OCI-LY3 (cell line): Measurements from ENCODE around the gene CPTP.

ENCODE experiments used
- H2AFZ ChIP-seq: fragments of 200-600, 300-600 bp; shearing (Covaris generic); 2 replicates; pipeline ENCODE4 v1.6.0; 2014; ENCODE audit warnings: antibody characterized with exemption, low read depth, low read length
- H3K27ac ChIP-seq: fragments of 200-600, 300-600 bp; sonication (generic); 2 replicates; pipeline ENCODE4 v1.5.1; 2014; ENCODE audit warnings: mild to moderate bottlenecking, low read length, moderate library complexity, mixed read lengths
- H3K27me3 ChIP-seq: fragments of 200-600, 300-600 bp; sonication (generic); 2 replicates; pipeline ENCODE4 v1.6.1; 2014; ENCODE audit warnings: low read depth, low read length, mixed read lengths
- H3K36me3 ChIP-seq: fragments of 200-600, 300-600 bp; sonication (generic); replicated peaks from 2 replicates; pipeline ENCODE3; 2014; ENCODE audit warnings: low read depth, low read length, mixed read lengths
- H3K4me1 ChIP-seq: fragments of 300-600, 200-600 bp; sonication (generic); 2 replicates; pipeline ENCODE4 v1.6.1; 2014; ENCODE audit warnings: low read length, mixed read lengths
- H3K4me2 ChIP-seq: fragments of 200-600, 300-600 bp; sonication (generic); 2 replicates; pipeline ENCODE4 v1.6.1; 2014; ENCODE audit warnings: low read length, mixed read lengths
- H3K4me3 ChIP-seq: fragments of 300-600, 200-600 bp; sonication (generic); 2 replicates; pipeline ENCODE4 v1.5.1; 2014; ENCODE audit warnings: antibody characterized with exemption, mild to moderate bottlenecking, low read length, moderate library complexity
- H3K79me2 ChIP-seq: fragments of 300-600, 200-600 bp; shearing (Covaris generic); 2 replicates; pipeline ENCODE4 v1.6.1; 2014; ENCODE audit warnings: mild to moderate bottlenecking, low read length, mixed read lengths
- H3K9ac ChIP-seq: fragments of 300-600, 200-600 bp; shearing (Covaris generic); 2 replicates; pipeline ENCODE4 v1.6.0; 2014; ENCODE audit warnings: mild to moderate bottlenecking, low read length, moderate library complexity
- H3K9me3 ChIP-seq: fragments of 200-600, 300-600 bp; shearing (Covaris generic); 2 replicates; pipeline ENCODE4 v1.6.1; 2014; ENCODE audit warnings: low read length, mixed read lengths; ENCODE audit not compliant: insufficient read depth
- H4K20me1 ChIP-seq: fragments of 200-600, 300-600 bp; sonication (generic); 2 replicates; pipeline ENCODE4 v1.6.1; 2016; ENCODE audit warnings: low read length, mixed read lengths; ENCODE audit not compliant: insufficient read depth
- EZH2phosphoT487 ChIP-seq: fragments of 200-600 bp; shearing (Covaris generic); IDR thresholded peaks from 2 replicates; pipeline ENCODE4 v1.6.1; 2018; ENCODE audit warnings: antibody characterized with exemption, mixed run types, low read depth
- TF ChIP-seq, protein P1 (sequence below): fragments of 200-600, 300-600 bp; sonication (generic); IDR thresholded peaks from 2 replicates; pipeline ENCODE4 v1.5.1; 2014; ENCODE audit warnings: antibody characterized with exemption, low read length, low read depth

Gene CPTP

DNA sequence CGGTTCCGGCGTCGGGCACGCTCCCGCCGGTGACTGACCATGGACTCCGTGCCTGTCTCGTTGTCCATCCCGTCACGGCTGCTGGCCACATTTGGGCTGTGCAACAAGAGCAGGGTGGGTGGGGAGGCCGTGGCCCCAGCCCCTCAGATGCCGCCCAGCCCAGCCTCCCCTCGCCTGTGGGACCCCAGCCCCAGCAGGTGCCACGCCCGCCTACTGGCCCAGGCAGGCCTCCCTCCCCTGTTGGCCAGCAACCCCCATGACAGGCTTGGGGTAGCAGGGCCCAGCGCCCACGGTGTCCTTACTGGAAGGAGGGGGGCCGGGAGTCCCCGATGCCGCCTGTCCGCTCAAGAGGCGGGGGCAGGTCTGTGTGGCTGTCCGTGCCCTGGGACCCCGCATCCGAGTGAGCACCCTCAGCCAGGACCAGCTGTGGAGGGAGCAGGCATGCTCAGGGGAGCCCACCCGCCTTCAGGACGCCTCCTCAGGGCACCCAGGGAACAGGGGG, 17.5 kb downstream of the CPTP start:
- Histone ChIP-seq H2AFZ (no peak overlapping the region), H3K9ac (no peak overlapping the region), H3K27me3 (no peaks in the 10 kb centered on the region), H3K27ac (no peak overlapping the region), H3K4me1 (no peaks in the 10 kb centered on the region), H3K36me3 (peaks cover 12% of the 10 kb centered on the region), H3K79me2 (peaks cover 38% of the 10 kb centered on the region), H3K4me3 (no peak overlapping the region), H3K9me3 (no peaks in the 10 kb centered on the region), H4K20me1 (peaks cover 32% of the 10 kb centered on the region; the same call in 1 of the 2 replicates), H3K4me2 (no peak overlapping the region)
- TF ChIP-seq, protein P1, sequence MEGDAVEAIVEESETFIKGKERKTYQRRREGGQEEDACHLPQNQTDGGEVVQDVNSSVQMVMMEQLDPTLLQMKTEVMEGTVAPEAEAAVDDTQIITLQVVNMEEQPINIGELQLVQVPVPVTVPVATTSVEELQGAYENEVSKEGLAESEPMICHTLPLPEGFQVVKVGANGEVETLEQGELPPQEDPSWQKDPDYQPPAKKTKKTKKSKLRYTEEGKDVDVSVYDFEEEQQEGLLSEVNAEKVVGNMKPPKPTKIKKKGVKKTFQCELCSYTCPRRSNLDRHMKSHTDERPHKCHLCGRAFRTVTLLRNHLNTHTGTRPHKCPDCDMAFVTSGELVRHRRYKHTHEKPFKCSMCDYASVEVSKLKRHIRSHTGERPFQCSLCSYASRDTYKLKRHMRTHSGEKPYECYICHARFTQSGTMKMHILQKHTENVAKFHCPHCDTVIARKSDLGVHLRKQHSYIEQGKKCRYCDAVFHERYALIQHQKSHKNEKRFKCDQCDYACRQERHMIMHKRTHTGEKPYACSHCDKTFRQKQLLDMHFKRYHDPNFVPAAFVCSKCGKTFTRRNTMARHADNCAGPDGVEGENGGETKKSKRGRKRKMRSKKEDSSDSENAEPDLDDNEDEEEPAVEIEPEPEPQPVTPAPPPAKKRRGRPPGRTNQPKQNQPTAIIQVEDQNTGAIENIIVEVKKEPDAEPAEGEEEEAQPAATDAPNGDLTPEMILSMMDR, result no peak
- no peak for TF ChIP-seq EZH2phosphoT487

DNA sequence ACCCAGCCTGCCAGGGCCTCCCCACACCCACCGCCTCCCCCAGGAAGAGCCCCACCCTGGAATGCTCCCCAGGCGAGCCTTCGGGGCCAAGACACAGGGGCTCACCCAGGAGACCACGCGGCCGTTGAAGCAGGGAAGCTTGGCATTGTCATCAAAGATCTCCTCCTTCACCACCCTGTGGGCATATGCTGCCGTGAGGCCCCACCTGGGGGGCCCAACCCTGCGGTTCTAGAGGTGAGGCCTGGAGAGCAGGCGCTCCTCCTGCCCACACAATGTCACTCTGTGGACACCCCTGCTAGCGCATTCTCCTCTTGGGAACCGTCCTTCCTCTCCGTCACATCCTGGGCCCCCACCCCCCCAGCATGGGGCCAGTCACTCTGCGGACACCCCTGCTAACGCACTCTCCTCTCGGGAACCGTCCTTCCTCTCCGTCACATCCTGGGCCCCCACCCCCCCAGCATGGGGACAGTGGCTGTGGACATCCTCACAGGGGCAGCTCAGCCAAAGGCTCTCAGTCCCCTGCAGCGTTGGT, 18.0 kb downstream of the CPTP start:
- H3K36me3 ChIP-seq, result peaks cover 12% of the 10 kb centered on the region

DNA sequence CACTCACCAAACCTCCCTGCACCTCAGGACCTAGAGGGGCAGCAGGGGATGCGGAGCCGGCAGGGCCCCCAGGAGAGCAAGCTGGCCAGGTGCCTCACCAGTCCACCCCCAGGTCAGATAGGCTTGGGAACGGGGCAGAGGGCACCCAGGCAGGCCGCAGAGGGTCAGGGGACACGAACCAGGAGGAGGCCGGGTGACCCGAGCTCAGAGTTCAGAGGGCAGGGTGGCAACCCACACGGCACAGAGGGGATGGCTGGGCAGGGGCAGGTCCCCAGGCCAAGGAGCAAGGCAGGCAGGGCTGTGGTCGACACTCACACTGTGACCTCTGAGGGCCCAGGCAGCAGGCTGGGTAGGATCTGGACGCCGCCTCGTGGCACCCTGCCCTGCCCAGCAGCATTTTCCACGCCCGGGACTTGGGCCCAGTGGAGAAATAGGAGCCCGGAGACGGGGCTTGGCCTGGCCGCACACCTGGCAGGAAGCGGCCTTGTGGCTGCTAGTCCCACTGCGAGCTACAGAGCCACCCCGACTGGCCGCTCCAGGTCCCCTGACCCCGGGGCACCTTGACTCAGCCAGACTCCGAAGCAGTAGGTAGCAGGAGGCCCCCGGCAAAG, 19.3 kb downstream of the CPTP start:
- H3K9me3 ChIP-seq, result no peaks in the 10 kb centered on the region
- peaks cover 9% of the 10 kb centered on the region for H3K4me1 ChIP-seq
- no peak overlapping the region for H3K4me2 ChIP-seq
- no peak overlapping the region for H3K9ac ChIP-seq
- no peak overlapping the region for H2AFZ ChIP-seq
- peaks cover 41% of the 10 kb centered on the region; the same call in 1 of the 2 replicates for H4K20me1 ChIP-seq
- H3K27me3 ChIP-seq, result no peaks in the 10 kb centered on the region
- H3K4me3 ChIP-seq, result no peak overlapping the region
- peaks cover 56% of the 10 kb centered on the region for H3K79me2 ChIP-seq
- H3K36me3 ChIP-seq, result peaks cover 12% of the 10 kb centered on the region
- no peak overlapping the region for H3K27ac ChIP-seq
- TF ChIP-seq, protein P1, result no peak
- no peak for TF ChIP-seq EZH2phosphoT487

More for the DNA sequence above, 18.0 kb downstream of the CPTP start:
- no peak overlapping the region for H3K4me2 ChIP-seq
- peaks cover 4% of the 10 kb centered on the region for H3K4me1 ChIP-seq
- no peaks in the 10 kb centered on the region for H3K27me3 ChIP-seq
- TF ChIP-seq, protein P1, result no peak
- TF ChIP-seq EZH2phosphoT487, result no peak
- no peak overlapping the region for H3K27ac ChIP-seq
- no peak overlapping the region for H3K9ac ChIP-seq
- no peaks in the 10 kb centered on the region for H3K9me3 ChIP-seq
- no peak overlapping the region for H2AFZ ChIP-seq
- H3K4me3 ChIP-seq, result no peak overlapping the region
- peaks cover 43% of the 10 kb centered on the region for H3K79me2 ChIP-seq
- H4K20me1 ChIP-seq, result peaks cover 37% of the 10 kb centered on the region; the same call in 1 of the 2 replicates

DNA sequence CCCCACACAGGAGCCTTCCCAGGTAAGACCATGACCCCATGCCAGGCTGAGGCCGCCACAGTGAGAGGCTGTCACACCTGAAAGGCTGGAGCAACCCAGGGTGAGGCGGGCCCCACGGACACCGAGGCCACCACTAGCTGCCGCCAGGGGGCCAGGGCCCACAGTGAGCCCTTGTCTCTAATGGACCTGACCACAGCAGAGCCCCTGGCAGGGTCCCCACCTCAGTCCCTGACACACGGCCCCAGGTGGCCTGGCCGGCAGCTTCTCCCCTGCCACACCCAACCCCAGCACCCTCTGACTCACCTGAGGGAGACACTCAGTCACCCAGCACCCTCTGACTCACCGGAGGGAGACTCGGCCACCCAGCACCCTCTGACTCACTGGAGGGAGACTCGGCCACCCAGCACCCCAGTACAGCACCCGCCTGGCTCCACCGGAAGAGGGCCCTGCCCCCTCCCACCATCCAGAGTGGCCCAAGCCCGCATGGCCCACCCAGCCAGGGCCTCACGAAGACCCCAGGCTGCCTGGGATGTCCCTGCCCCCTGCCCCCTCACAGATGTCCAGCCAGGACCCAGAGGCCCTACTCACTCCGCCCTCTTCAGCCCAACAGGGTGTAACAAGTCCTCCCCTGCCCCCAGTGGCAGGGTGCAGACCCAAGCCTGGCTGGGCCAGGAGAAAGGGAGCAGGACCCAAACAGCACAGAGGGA, 20.2 kb downstream of the CPTP start:
- Histone ChIP-seq H4K20me1 (peaks cover 41% of the 10 kb centered on the region; the same call in 1 of the 2 replicates), H3K79me2 (peaks cover 56% of the 10 kb centered on the region), H3K27ac (no peak overlapping the region), H3K36me3 (peaks cover 12% of the 10 kb centered on the region), H3K9me3 (no peaks in the 10 kb centered on the region), H3K4me2 (no peak overlapping the region), H2AFZ (no peak overlapping the region), H3K4me3 (no peak overlapping the region), H3K9ac (no peak overlapping the region), H3K4me1 (peaks cover 9% of the 10 kb centered on the region), H3K27me3 (no peaks in the 10 kb centered on the region)
- TF ChIP-seq, protein P1, result peak; percentile 50
- no peak for TF ChIP-seq EZH2phosphoT487
